Stimulated activated naive B cell treated with anti-CD40 and anti-IgM and Interleukin-4, amounts not matched to agents 10 μg/mL and 1 μg/mL and 100 μg/mL, for 72 hours (primary cell): ENCODE data around the gene SPANXN3.
"Not testable (repeated sequence)": the region's sequence is repeated elsewhere in the genome, so short reads cannot be mapped to it uniquely, and the experiment has no call there.

ENCODE experiments used
- ATAC-seq, 2 donors: fragments of 150-1000 bp; cut with Tn5 transposase; replicated peaks; 2 replicates each; pipeline ENCODE4 v1.10.0; 2021; ENCODE audit warnings: moderate library complexity in 1 of 2
- DNase-seq: peaks from one replicate; pipeline ENCODE4 v3.0.0; 2021
- H3K27ac Mint-ChIP-seq: one replicate; pipeline ENCODE4 v1.8.0; 2022; ENCODE audit warnings: mild to moderate bottlenecking, mixed read lengths
- H3K27me3 Mint-ChIP-seq, 2 donors: one replicate each; pipeline ENCODE4 v1.8.0; 2022; ENCODE audit warnings: mixed read lengths in 2 of 2
- H3K36me3 Mint-ChIP-seq, 2 donors: one replicate each; pipeline ENCODE4 v1.8.0; 2022; ENCODE audit warnings: mixed read lengths in 2 of 2, mild to moderate bottlenecking in 1 of 2
- H3K4me1 Mint-ChIP-seq, 2 donors: one replicate each; pipeline ENCODE4 v1.8.0; 2022; ENCODE audit warnings: mixed read lengths in 2 of 2, mild to moderate bottlenecking in 1 of 2
- H3K4me3 Mint-ChIP-seq, 2 donors: one replicate each; pipeline ENCODE4 v1.8.0; 2022; ENCODE audit warnings: mild to moderate bottlenecking in 2 of 2, mixed read lengths in 2 of 2, moderate library complexity in 1 of 2
- H3K9me3 Mint-ChIP-seq, 2 donors: one replicate each; pipeline ENCODE4 v1.8.0; 2022; ENCODE audit warnings: mixed read lengths in 2 of 2, mild to moderate bottlenecking in 1 of 2

The SPANXN3 gene, protein sequence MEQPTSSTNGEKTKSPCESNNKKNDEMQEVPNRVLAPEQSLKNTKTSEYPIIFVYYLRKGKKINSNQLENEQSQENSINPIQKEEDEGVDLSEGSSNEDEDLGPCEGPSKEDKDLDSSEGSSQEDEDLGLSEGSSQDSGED

DNA sequence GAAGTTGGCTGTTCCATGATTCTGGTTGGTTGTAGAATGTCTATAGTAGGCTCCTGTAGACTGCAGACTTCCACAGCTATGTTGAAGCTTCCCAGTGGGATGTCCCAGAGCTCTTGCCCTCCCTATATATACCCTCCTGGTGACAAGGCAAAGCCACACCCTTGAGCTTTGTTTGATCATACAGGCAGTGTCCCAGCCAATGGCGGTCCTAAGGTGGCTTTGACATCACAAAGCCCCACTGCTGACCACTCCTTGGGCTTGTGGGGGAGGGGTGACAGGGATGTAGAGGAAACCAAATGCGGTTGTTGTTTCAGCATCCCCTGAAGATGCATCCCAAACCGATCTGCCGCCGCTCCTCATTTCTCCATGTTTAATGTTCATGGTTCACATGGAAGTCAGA, at the start of gene SPANXN3:
Gene SPANXN3, minus strand, starts transcription at position 101 of the 400 bp plus-strand sequence. Its CDS starts 84 bp downstream, at position 17.
- H3K36me3 Mint-ChIP-seq, H3K4me3 Mint-ChIP-seq, DNase-seq, H3K4me1 Mint-ChIP-seq, H3K27me3 Mint-ChIP-seq, H3K27ac Mint-ChIP-seq, ATAC-seq: not testable (repeated sequence)
- H3K9me3 Mint-ChIP-seq = peaks cover 7 to 12% of the 10 kb centered on the region in 2 donors

DNA sequence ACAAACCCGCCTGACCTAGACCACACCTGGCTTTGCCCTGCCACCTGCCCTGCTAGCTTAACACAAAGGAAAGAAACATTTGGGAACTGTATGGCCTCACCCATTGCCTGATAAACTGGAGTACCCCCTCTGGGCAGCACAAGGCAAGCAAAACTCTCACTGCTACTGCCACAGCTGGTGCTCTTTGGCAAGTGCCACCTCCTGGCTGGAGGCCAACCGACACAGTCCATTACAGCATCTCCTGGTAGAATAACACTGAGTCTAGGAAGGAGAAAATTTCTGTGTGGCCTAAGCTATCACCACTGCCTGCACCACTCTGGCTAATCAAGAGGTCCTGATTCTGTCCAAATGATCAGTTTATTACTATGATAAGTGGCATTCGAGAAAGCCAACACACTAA, 18.9 kb upstream of the SPANXN3 start:
- H3K4me1 Mint-ChIP-seq = no peaks in the 10 kb centered on the region
- no peak for ATAC-seq
- H3K27me3 Mint-ChIP-seq = no peaks in the 10 kb centered on the region
- no peak overlapping the region for H3K4me3 Mint-ChIP-seq
- H3K9me3 Mint-ChIP-seq = peaks cover 2 to 4% of the 10 kb centered on the region in 2 donors
- no peak for DNase-seq
- H3K36me3 Mint-ChIP-seq = no peaks in the 10 kb centered on the region
- no peak overlapping the region for H3K27ac Mint-ChIP-seq

DNA sequence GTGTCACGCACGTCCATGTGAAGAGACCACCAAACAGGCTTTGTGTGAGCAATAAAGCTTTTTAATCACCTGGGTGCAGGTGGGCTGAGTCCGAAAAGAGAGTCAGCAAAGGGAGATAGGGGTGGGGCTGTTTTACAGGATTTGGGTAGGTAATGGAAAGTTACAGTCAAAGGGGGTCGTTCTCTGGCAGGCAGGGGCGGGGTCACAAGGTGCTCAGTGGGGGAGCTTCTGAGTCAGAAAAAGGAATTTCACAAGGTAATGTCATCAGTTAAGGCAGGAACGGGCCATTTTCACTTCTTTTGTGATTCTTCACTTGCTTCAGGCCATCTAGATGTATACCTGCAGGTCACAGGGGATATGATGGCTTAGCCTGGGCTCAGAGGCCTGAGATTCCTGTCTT, 15.1 kb downstream of the SPANXN3 start:
- H3K9me3 Mint-ChIP-seq = peaks cover 5 to 11% of the 10 kb centered on the region in 2 donors
- not testable (repeated sequence) for H3K27ac Mint-ChIP-seq, H3K27me3 Mint-ChIP-seq, H3K36me3 Mint-ChIP-seq, ATAC-seq, H3K4me1 Mint-ChIP-seq, DNase-seq, H3K4me3 Mint-ChIP-seq

DNA sequence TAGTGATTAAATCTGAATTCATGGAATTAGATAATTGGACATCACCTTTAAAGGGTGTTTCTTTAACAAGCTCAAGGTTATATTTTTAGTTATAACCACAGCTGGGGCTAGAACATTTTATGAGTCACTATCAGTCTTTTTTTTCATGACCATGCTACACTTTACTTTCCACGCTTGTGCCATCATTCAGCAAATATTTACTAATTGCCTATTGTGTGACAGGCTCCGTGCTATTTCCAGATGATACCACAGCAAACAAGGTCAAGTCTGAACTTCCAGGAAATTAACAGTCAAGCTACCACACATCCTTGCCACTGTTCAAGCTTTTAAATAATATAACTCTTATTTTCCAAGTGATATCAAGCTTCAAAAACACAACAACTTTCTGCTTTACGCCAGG, 16.5 kb downstream of the SPANXN3 start:
- Mint-ChIP-seq H3K27ac (no peak overlapping the region), H3K4me3 (no peak overlapping the region), H3K36me3 (no peaks in the 10 kb centered on the region), H3K9me3 (peaks cover 6 to 15% of the 10 kb centered on the region in 2 donors), H3K4me1 (no peaks in the 10 kb centered on the region), H3K27me3 (no peaks in the 10 kb centered on the region)
- ATAC-seq (no peak), DNase-seq (no peak)

DNA sequence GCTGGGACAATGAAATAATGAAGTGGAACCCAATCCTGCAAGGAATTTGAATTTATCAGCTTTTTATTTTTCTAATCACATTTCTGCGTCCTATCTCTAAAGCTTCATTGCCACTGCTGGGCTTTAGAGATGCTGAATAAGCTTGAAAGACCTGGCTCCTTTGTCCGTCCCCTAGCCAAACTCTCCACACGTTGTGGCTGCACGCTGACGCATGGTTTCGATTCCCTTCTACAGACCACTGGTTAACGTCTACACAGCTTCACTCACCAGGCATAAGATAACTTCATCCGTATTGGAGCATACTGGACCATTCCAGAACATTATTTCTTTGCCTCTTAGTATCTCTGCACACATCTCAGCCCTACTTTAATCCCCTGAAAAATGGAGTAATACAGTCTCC, 31.2 kb downstream of the SPANXN3 start:
- Mint-ChIP-seq H3K9me3 (peaks cover 0 to 10% of the 10 kb centered on the region in 2 donors), H3K4me3 (no peak overlapping the region), H3K36me3 (no peaks in the 10 kb centered on the region), H3K27ac (no peak overlapping the region), H3K27me3 (no peaks in the 10 kb centered on the region), H3K4me1 (no peaks in the 10 kb centered on the region)
- DNase-seq (no peak), ATAC-seq (no peak)

DNA sequence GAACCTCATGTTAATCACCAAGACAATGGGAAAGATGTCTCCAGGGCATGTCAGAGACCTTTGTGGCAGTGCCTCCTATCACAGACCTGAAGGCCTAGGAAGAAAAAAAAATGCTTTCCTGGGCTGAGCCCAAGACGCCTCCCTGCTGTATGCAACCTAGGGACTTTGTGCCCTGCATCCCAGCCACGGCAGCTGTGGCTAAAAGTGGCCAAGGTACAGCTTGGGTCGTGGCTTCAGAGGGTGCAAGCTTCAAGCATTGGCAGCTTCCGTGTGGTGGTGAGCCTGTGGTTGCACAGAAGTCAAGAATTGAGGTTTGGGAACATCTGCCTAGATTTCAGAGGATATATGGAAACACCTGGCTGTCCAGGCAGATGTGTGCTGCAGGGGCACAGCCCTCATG, 40.5 kb downstream of the SPANXN3 start:
- Mint-ChIP-seq H3K27ac (no peak overlapping the region), H3K4me3 (no peak overlapping the region), H3K9me3 (no peaks in the 10 kb centered on the region), H3K27me3 (no peaks in the 10 kb centered on the region), H3K36me3 (no peaks in the 10 kb centered on the region), H3K4me1 (no peaks in the 10 kb centered on the region)
- no peak for ATAC-seq
- DNase-seq = no peak

DNA sequence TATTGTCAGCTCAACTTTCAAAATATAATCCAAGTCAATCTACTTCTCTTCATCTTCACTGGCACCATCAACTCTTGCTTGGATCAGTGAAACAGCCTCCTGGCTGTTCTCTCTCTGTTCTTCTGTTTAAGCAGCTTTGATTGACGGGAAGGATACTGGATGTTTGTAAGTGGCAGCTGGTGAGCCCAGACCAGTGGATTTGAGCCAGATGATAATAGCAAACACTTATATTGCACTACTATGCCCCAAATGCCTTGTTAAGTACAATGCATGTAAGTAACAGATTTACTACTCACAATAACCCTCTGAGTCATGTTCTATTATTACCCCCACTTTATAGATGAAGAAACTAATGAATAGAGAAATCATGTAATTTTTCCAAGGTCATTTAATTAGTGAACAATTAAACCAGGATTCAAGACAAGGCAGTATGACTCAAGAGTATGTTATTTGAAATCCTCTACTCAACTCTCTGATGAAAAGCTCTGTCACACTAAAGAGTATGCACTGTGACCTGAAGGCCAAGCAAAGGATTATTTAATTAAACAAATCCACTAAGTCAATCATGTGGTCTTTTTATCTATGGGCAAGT, 44.8 kb downstream of the SPANXN3 start:
- no peak for ATAC-seq
- H3K27me3 Mint-ChIP-seq = no peaks in the 10 kb centered on the region
- H3K9me3 Mint-ChIP-seq = peaks cover 0 to 4% of the 10 kb centered on the region in 2 donors

DNA sequence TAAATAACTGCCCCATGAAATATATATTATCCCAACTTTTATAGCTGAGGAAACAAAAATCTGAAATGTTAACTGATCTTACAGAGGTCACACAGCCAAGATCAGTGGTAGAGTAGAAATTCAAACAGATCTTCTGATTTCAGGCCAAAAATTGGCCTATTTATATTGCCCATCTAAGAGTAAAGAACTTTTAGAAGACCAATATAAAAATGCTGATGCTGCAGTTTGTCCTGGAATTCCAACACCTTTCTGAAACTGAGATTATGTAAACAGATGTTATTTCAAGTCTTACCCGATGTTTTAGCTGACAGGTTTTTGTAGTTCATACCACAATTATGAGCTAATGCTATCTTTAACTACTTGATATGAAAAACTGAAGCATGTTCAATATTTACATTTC, 51.1 kb downstream of the SPANXN3 start:
- Mint-ChIP-seq H3K36me3 (no peaks in the 10 kb centered on the region), H3K27ac (no peak overlapping the region), H3K27me3 (no peaks in the 10 kb centered on the region), H3K9me3 (peaks cover 0 to 4% of the 10 kb centered on the region in 2 donors), H3K4me3 (no peak overlapping the region), H3K4me1 (no peaks in the 10 kb centered on the region)
- no peak for DNase-seq
- no peak for ATAC-seq

More for the DNA sequence above, 44.8 kb downstream of the SPANXN3 start:
- no peaks in the 10 kb centered on the region for H3K36me3 Mint-ChIP-seq
- H3K4me1 Mint-ChIP-seq = no peaks in the 10 kb centered on the region
- no peak overlapping the region for H3K27ac Mint-ChIP-seq
- no peak for DNase-seq
- no peak overlapping the region for H3K4me3 Mint-ChIP-seq

DNA sequence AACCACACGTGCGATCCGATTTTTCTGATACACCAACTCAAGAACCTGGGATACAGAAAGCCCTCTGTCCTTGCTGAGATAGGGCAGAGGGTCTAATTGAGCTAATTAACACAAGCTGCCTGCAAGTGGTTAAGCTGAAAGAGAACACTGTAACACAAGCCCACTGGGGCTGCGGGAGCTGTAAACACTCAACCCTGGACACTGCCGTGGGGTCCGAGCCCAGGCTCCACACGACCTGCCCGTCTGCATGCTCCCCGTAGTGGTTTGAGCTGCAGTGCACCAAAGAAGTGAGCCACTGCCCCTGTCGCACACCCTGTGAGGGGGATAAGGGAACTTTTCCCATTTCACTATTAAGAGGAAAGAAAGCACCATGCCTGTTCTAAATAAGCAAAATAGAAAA, 54.6 kb downstream of the SPANXN3 start:
- H3K27ac Mint-ChIP-seq = no peak overlapping the region
- H3K27me3 Mint-ChIP-seq = no peaks in the 10 kb centered on the region
- DNase-seq (no peak), ATAC-seq (no peak)
- H3K4me3 Mint-ChIP-seq = no peak overlapping the region
- H3K36me3 Mint-ChIP-seq = no peaks in the 10 kb centered on the region
- H3K4me1 Mint-ChIP-seq = no peaks in the 10 kb centered on the region
- peaks cover 0 to 2% of the 10 kb centered on the region in 2 donors for H3K9me3 Mint-ChIP-seq

DNA sequence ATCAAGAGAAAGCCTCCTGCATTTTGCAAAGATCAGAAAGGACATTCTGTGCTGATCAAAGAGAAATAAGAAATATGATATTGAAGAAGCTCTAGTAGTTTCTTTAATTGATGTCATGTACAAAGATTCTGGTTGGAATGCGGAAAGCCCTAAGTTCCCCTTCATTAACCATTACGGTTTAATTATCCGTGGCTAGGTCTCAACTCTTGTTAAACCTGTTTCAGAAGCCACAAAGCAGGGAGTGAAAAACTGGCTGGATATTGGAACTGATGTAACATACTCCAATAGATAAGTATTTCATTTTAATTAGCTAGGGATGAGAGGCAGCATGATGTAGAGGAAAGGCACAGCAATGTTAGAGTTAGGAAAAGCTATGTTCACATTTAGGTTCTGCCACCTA, 55.7 kb downstream of the SPANXN3 start:
- no peaks in the 10 kb centered on the region for H3K36me3 Mint-ChIP-seq
- no peaks in the 10 kb centered on the region for H3K4me1 Mint-ChIP-seq
- no peaks in the 10 kb centered on the region for H3K27me3 Mint-ChIP-seq
- no peak for DNase-seq
- ATAC-seq = no peak
- peaks cover 0 to 2% of the 10 kb centered on the region in 2 donors for H3K9me3 Mint-ChIP-seq
- no peak overlapping the region for H3K4me3 Mint-ChIP-seq
- no peak overlapping the region for H3K27ac Mint-ChIP-seq
